CD4-positive, alpha-beta T cell (primary cell): ENCODE data around the gene VAV2. TPM values are rescaled to one million over a fixed set of nuclear protein-coding genes. Genes with fewer than 3 reads are reported as not detected.

Experiments used
- ATAC-seq: fragments of 200-7000 bp; cut with Tn5 transposase; one replicate; pipeline ENCODE4 v1.10.0; 2022; ENCODE audit warnings: mild to moderate bottlenecking; ENCODE audit not compliant: poor library complexity
- CTCF ChIA-PET: fragments of 350-600 bp; sonication (Branson Sonifier 250); formaldehyde crosslinking; loops from one replicate; lab custom pipeline; 2021; ENCODE audit warnings: antibody characterized with exemption, inconsistent platforms; lab: Charles Lee
- POLR2A ChIA-PET: fragments of 350-600 bp; sonication (Branson Sonifier 250); formaldehyde crosslinking; loops from one replicate; lab custom pipeline; 2021; ENCODE audit warnings: antibody characterized with exemption, inconsistent platforms; lab: Charles Lee
- DNase-seq, 14 experiments: peaks; one replicate each; pipeline ENCODE4 v3.0.0-alpha.2; 2013 to 2020; ENCODE audit warnings: mixed read lengths in 2 of 14
- H3K27ac ChIP-seq, 2 donors: one replicate each; pipeline versions ENCODE4 v1.5.1 to v1.7.0; 2013; ENCODE audit warnings: low read length in 2 of 2, low read depth in 1 of 2, mild to moderate bottlenecking in 1 of 2
- H3K27me3 ChIP-seq, 2 experiments: 1 replicate in 1 of 2; 2 replicates in 1 of 2; pipeline versions ENCODE4 v1.6.1 to v1.7.0; 2013; ENCODE audit warnings: low read length in 2 of 2, control low read depth in 1 of 2, mild to moderate bottlenecking in 1 of 2, moderate library complexity in 1 of 2; ENCODE audit not compliant: insufficient read depth in 2 of 2, control insufficient read depth in 1 of 2
- H3K36me3 ChIP-seq: one replicate; pipeline ENCODE4 v1.6.1; 2013; ENCODE audit warnings: low read length, control low read depth; ENCODE audit not compliant: insufficient read depth
- H3K4me1 ChIP-seq: one replicate; pipeline ENCODE4 v1.6.1; 2013; ENCODE audit warnings: low read length, control low read depth; ENCODE audit not compliant: insufficient read depth
- H3K4me3 ChIP-seq: one replicate; pipeline ENCODE4 v1.5.1; 2013; ENCODE audit warnings: mild to moderate bottlenecking, low read length, moderate library complexity
- H3K9me3 ChIP-seq, 2 experiments: 1 replicate in 1 of 2; 2 replicates in 1 of 2; pipeline versions ENCODE4 v1.6.1 to v1.7.0; 2013; ENCODE audit warnings: low read length in 2 of 2, mild to moderate bottlenecking in 2 of 2, control low read depth in 1 of 2, moderate library complexity in 1 of 2; ENCODE audit not compliant: control insufficient read depth in 1 of 2, insufficient read depth in 1 of 2
- H3K27ac Mint-ChIP-seq: one replicate; pipeline ENCODE4 v1.8.0; 2020; ENCODE audit warnings: mixed read lengths
- H3K27me3 Mint-ChIP-seq: one replicate; pipeline ENCODE4 v1.8.0; 2021; ENCODE audit warnings: mixed read lengths
- H3K36me3 Mint-ChIP-seq: one replicate; pipeline ENCODE4 v1.8.0; 2021; ENCODE audit warnings: low read depth, mixed read lengths
- H3K4me1 Mint-ChIP-seq: one replicate; pipeline ENCODE4 v1.8.0; 2021; ENCODE audit warnings: low read depth, mixed read lengths
- H3K4me3 Mint-ChIP-seq: one replicate; pipeline ENCODE4 v1.8.0; 2020; ENCODE audit warnings: mild to moderate bottlenecking, mixed read lengths
- H3K9me3 Mint-ChIP-seq: one replicate; pipeline ENCODE4 v1.8.0; 2020; ENCODE audit warnings: mixed read lengths
- intact Hi-C, 2 experiments: fragments of 100-400 bp; cut with DNase I in 1 of 2; cut with micrococcal nuclease in 1 of 2; formaldehyde crosslinking; loops; one replicate each; pipeline versions ENCODE4 v1.15.1 to v1.9.0; 2023 to 2025; cut with DNase I, micrococcal nuclease
- total RNA-seq, 174 experiments: library from RNA in 2 of 174; stranded (reverse) in 2 of 174; gene quantifications; one replicate each; pipeline ENCODE4 v1.2.3 and lab custom pipeline; 2021 to 2026
- TF ChIP-seq, protein P1 (sequence below): fragments of 200-600 bp; IDR thresholded peaks from one replicate; pipeline ENCODE4 v1.8.0; 2022; ENCODE audit warnings: antibody characterized with exemption, mild to moderate bottlenecking

VAV2 gene
- total RNA-seq, 2 experiments from 2014 or later = 1.6 to 1.7 TPM

DNA sequence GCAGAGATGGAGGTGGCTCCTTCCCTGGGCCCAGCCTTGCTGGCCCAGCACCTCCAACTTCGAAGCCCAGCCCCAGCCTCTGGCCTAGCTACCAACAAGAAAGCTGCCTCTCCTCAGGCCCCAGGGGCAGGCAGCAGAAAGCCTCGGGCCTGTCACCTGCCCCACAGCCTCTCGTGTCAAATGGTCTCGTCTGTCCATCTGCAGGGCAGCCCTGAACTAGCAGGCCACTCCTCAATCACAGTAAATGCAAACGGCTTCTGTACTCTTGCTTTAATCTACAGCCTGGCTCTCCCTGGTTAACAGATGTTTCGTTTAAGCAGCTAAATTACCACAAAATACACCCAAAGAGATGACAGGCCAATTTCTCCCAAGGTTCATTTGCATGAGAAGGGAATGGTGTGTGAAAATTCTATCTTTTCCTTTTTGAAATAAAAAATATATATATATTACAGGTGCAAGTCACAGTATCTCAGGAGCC lies 21.5 kb downstream of the VAV2 start:
- DNase-seq (no peak), ATAC-seq (no peak)
- ChIA-PET CTCF (no interaction called here), POLR2A (no interaction called here)
- H3K36me3 ChIP-seq = no peaks in the 10 kb centered on the region
- H3K4me1 ChIP-seq = no peaks in the 10 kb centered on the region
- no peaks in the 10 kb centered on the region for H3K27me3 Mint-ChIP-seq
- H3K9me3 ChIP-seq = no peaks in the 10 kb centered on the region
- H3K9me3 Mint-ChIP-seq = peaks cover 2% of the 10 kb centered on the region
- no peaks in the 10 kb centered on the region for H3K27me3 ChIP-seq
- no peak overlapping the region for H3K27ac Mint-ChIP-seq
- H3K4me3 ChIP-seq = no peak overlapping the region
- no peaks in the 10 kb centered on the region for H3K36me3 Mint-ChIP-seq
- no peak overlapping the region for H3K4me3 Mint-ChIP-seq
- TF ChIP-seq, protein P1, sequence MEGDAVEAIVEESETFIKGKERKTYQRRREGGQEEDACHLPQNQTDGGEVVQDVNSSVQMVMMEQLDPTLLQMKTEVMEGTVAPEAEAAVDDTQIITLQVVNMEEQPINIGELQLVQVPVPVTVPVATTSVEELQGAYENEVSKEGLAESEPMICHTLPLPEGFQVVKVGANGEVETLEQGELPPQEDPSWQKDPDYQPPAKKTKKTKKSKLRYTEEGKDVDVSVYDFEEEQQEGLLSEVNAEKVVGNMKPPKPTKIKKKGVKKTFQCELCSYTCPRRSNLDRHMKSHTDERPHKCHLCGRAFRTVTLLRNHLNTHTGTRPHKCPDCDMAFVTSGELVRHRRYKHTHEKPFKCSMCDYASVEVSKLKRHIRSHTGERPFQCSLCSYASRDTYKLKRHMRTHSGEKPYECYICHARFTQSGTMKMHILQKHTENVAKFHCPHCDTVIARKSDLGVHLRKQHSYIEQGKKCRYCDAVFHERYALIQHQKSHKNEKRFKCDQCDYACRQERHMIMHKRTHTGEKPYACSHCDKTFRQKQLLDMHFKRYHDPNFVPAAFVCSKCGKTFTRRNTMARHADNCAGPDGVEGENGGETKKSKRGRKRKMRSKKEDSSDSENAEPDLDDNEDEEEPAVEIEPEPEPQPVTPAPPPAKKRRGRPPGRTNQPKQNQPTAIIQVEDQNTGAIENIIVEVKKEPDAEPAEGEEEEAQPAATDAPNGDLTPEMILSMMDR = no peak
- no peak overlapping the region for H3K27ac ChIP-seq
- intact Hi-C loops = no loop called here
- no peaks in the 10 kb centered on the region for H3K4me1 Mint-ChIP-seq

DNA sequence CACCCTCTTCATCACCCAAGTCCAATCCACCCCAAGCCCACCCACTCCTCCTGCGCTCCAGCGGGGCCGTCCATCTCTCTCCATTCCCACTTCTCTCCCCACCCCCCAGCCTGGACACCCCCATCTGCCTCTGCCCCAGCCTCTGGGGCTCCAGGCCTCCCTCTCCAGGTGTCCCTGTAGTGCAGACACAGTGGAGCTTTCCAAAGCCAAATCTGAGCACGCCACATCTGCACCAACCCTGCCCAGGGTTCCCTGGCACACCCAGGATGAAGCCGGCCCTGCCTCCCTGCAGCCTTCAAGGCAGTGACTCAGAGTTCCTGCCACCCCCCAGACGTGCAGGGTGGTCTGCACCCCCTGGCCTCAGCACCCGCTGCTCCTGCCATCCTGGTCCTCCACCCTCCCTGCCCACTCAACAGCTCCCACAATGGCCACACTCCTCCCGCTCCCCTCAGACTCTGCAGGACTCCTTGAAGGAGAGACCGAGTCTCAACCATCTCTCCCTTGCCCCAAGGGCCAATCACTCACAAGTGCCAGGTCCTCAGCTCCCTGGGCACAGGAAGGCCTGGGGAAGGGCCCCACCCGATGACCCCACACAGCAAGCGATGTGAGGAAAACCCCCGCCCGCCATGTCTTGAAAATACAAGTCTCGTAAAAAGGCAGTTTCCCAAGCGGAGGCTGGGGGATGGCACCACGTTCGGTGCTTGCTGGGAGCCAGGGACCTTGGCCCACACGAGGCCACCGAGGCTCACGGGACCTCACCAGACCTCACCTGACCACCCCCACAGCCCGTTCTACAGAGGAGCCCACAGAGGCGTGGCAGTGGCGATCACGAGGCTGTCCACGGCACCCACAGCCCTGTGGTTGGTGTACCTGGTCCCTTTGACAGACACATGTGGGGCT lies 22.2 kb downstream of the VAV2 start:
- ChIA-PET POLR2A (no interaction called here), CTCF (no interaction called here)
- no peak overlapping the region for H3K4me3 Mint-ChIP-seq
- no peaks in the 10 kb centered on the region for H3K4me1 Mint-ChIP-seq
- TF ChIP-seq, protein P1 = no peak
- Histone ChIP-seq H3K4me1 (no peaks in the 10 kb centered on the region), H3K36me3 (no peaks in the 10 kb centered on the region), H3K4me3 (no peak overlapping the region), H3K27me3 (no peaks in the 10 kb centered on the region), H3K27ac (no peak overlapping the region), H3K9me3 (peaks cover 0 to 3% of the 10 kb centered on the region in 2 experiments)
- peaks cover 4% of the 10 kb centered on the region for H3K9me3 Mint-ChIP-seq
- H3K27me3 Mint-ChIP-seq = no peaks in the 10 kb centered on the region
- H3K27ac Mint-ChIP-seq = no peak overlapping the region
- DNase-seq (no peak), ATAC-seq (no peak)
- intact Hi-C loops = no loop called here
- H3K36me3 Mint-ChIP-seq = no peaks in the 10 kb centered on the region

DNA sequence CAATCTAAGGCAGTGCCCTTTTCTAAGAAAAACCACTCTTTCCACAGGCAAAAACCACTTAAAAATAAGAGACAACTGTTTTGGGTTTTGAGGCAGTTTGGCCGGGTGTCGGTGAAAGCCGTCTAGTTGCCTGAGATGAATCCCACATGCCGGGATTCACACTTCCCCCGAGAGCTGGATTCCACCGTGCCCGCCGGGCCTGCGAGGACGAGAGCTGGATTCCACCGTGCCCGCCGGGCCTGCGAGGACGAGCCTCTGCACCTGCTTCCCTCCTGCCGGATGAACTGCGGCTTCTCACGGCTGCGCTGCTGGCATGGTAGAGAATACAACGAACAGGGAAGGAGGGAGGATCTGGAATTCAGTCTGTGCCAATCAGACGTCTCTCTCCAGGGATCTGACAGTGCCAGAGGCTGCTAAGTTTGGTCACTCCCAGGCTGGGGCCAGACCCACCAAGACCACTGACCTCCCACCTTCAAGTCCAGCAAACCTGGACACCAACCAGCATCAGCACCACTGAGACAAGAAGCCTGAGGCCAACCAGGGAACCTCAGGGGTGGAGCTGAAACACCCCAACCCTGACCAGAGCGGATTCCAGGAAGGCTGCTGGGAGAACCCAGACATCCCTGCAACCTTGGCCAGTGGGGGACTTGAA lies 23.0 kb downstream of the VAV2 start:
- Histone ChIP-seq H3K27me3 (no peaks in the 10 kb centered on the region), H3K9me3 (peaks cover 0 to 5% of the 10 kb centered on the region in 2 experiments), H3K4me1 (no peaks in the 10 kb centered on the region), H3K36me3 (no peaks in the 10 kb centered on the region), H3K4me3 (no peak overlapping the region), H3K27ac (no peak overlapping the region)
- TF ChIP-seq, protein P1 = no peak
- ATAC-seq (no peak), DNase-seq (no peak)
- H3K27ac Mint-ChIP-seq = no peak overlapping the region
- peaks cover 4% of the 10 kb centered on the region for H3K9me3 Mint-ChIP-seq
- H3K4me1 Mint-ChIP-seq = no peaks in the 10 kb centered on the region
- ChIA-PET CTCF (no interaction called here), POLR2A (no interaction called here)
- H3K36me3 Mint-ChIP-seq = no peaks in the 10 kb centered on the region
- H3K4me3 Mint-ChIP-seq = no peak overlapping the region
- intact Hi-C loops = no loop called here
- no peaks in the 10 kb centered on the region for H3K27me3 Mint-ChIP-seq
